Measurements from ENCODE around the gene MAPK6.

The MAPK6 gene

GRCh38 chr15:52102463-52102862 lies 83.4 kb downstream of the MAPK6 start (continued):
- TF ChIP-seq, protein P1, sequence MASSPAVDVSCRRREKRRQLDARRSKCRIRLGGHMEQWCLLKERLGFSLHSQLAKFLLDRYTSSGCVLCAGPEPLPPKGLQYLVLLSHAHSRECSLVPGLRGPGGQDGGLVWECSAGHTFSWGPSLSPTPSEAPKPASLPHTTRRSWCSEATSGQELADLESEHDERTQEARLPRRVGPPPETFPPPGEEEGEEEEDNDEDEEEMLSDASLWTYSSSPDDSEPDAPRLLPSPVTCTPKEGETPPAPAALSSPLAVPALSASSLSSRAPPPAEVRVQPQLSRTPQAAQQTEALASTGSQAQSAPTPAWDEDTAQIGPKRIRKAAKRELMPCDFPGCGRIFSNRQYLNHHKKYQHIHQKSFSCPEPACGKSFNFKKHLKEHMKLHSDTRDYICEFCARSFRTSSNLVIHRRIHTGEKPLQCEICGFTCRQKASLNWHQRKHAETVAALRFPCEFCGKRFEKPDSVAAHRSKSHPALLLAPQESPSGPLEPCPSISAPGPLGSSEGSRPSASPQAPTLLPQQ (tag by site-specific recombination; IDR thresholded peaks at IDR 0.05): 0 out of 2 replicates have a peak, but pooled peaks have one; percentile 28

DNA sequence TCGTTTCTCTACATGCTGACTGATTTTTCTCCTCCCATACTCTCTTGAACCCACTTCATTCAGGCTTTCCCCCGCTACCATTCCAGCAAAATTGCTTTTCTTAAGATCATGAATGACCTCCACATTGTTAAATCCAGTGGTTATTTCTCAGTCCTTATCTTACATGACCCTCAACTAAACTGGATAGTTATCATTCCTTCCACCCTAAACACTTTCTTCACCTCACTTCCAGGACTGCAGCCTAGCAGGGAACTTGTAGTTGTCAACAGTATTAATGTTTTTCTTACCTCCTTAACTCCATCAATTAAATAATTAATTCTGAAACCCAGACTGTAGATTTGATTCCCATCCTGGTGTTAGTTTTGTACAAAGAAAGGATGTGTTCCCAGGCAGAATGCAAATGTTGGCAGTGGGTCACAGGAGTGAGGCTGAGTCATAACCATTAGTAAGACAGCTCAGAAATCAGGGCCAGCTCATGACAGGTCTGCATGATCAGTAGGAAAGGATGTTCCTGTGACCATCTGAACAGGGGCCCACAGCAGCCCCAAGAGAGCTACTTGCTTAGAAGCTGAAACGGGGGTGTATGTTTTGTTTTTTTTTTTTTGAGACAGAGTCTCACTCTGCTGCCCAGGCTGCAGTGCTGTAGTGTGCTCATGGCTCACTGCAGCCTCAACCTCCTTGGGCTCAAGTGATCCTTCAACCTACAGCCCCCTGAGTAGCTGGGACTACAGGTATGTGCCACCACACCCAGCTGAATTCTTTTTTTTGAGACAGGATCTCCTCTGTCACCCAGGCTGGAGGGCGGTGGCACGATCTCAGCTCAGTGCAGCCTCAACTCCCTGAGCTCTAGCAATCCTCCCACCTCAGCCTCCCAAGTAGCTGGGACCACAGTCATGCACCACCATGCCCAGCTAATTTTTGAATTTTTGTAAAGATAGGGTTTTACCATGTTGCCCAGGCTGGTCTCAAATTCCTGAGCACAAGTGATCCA lies 84.5 kb downstream of the MAPK6 start:
- 0 out of 2 replicates have a peak, but pooled peaks cover 2% of the 10 kb centered on the region for H3K4me1 ChIP-seq (ENCODE audit: control insufficient read depth, insufficient read depth, low read length)
- TF ChIP-seq PRDM10 (tag by site-specific recombination; IDR thresholded peaks at IDR 0.05) (0 out of 2 replicates have a peak, but pooled peaks have one; percentile 41), ZNF571 (tag by site-specific recombination; IDR thresholded peaks at IDR 0.05) (no peak), ZNF544 (tag by site-specific recombination; IDR thresholded peaks at IDR 0.05) (no peak), ZNF600 (tag by site-specific recombination; IDR thresholded peaks at IDR 0.05) (peak; percentile 45; the same call in 1 of the 2 replicates), ZNF843 (tag by site-specific recombination; IDR thresholded peaks at IDR 0.05) (no peak), ZNF529 (tag by site-specific recombination; IDR thresholded peaks at IDR 0.05; ENCODE audit: insufficient replicate concordance) (no peak), ZNF423 (tag by site-specific recombination; IDR thresholded peaks at IDR 0.05) (no peak), ZNF660 (tag by site-specific recombination; IDR thresholded peaks at IDR 0.05) (peak; percentile 57; the same call in 1 of the 2 replicates), SP7 (tag by site-specific recombination; IDR thresholded peaks at IDR 0.05) (0 out of 2 replicates have a peak, but pooled peaks have one; percentile 12), ZNF76 (tag by site-specific recombination; IDR thresholded peaks at IDR 0.05; ENCODE audit: borderline replicate concordance, low read depth) (no peak), SETDB1 (IDR thresholded peaks at IDR 0.05; ENCODE audit: insufficient read length, low read length) (no peak), ZNF16 (tag by site-specific recombination; IDR thresholded peaks at IDR 0.05; ENCODE audit: low read depth) (no peak), ZFP69B (tag by site-specific recombination; IDR thresholded peaks at IDR 0.05) (peak; percentile 89), ZNF302 (tag by site-specific recombination; IDR thresholded peaks at IDR 0.05; ENCODE audit: low read depth) (no peak), ZNF366 (tag by site-specific recombination; conservative IDR thresholded peaks at IDR 0.05) (peak; percentile 60), ZSCAN30 (tag by site-specific recombination; IDR thresholded peaks at IDR 0.05) (no peak), ZNF777 (tag by site-specific recombination; IDR thresholded peaks at IDR 0.05; ENCODE audit: borderline replicate concordance) (no peak), OSR2 (tag by site-specific recombination; IDR thresholded peaks at IDR 0.05) (peak; percentile 51; the same call in 1 of the 2 replicates)
- TF ChIP-seq, protein P1 (tag by site-specific recombination; IDR thresholded peaks at IDR 0.05): peak; percentile 93
- no peak overlapping the region for H3K4me3 ChIP-seq (ENCODE audit: low read depth, low read length)
- H3K36me3 ChIP-seq (ENCODE audit: control insufficient read depth in 2 of 2, insufficient read depth in 1 of 2, low read length in 2 of 2): no peaks in the 10 kb centered on the region
- H3K9me3 ChIP-seq (ENCODE audit: control insufficient read depth, insufficient read depth, low read depth, low read length): no peaks in the 10 kb centered on the region
- ChIA-PET POLR2A (interaction anchor here (0.6 kb wide), 3 partner anchors 26 to 98 kb away, joined by 3 read pairs; no protein-coding TSS in a partner anchor), CTCF (interaction anchor here (0.6 kb wide), 1 partner anchor 47 kb away, joined by 3 read pairs; no protein-coding TSS in a partner anchor)
- no peak overlapping the region for H3K27ac ChIP-seq (ENCODE audit: extremely low read depth, low read depth, low read length)
